DND-41 (cell line): Measurements from ENCODE around the gene MOK.

Experiments used
- ATAC-seq: fragments of 200-7000 bp; cut with Tn5 transposase; 3 replicates; pipeline ENCODE4 v1.9.1; 2021; ENCODE audit warnings: low read depth; ENCODE audit not compliant: insufficient read depth
- DNase-seq: peaks from one replicate; pipeline ENCODE4 v3.0.0-alpha.2; 2020
- H2AFZ ChIP-seq: 2 replicates; pipeline ENCODE4 v1.6.0; 2012; ENCODE audit warnings: low read depth, low read length
- H3K27ac ChIP-seq: 2 replicates; pipeline ENCODE4 v1.5.1; 2012; ENCODE audit warnings: low read length, inconsistent platforms
- H3K27me3 ChIP-seq: fragments of 200-600 bp; sonication (generic); 2 replicates; pipeline ENCODE4 v1.6.0; 2012; ENCODE audit warnings: low read length, mild to moderate bottlenecking, inconsistent platforms; ENCODE audit not compliant: insufficient read depth, poor library complexity
- H3K36me3 ChIP-seq: 2 replicates; pipeline ENCODE4 v1.5.1; 2012; ENCODE audit warnings: low read length, inconsistent platforms; ENCODE audit not compliant: insufficient read depth
- H3K4me1 ChIP-seq: 2 replicates; pipeline ENCODE4 v1.5.1; 2012; ENCODE audit warnings: mild to moderate bottlenecking, low read length; ENCODE audit not compliant: insufficient read depth
- H3K4me2 ChIP-seq: 2 replicates; pipeline ENCODE4 v1.6.0; 2012; ENCODE audit warnings: mild to moderate bottlenecking, moderate library complexity, low read length, inconsistent platforms; ENCODE audit not compliant: insufficient read depth
- H3K4me3 ChIP-seq, 2 experiments: fragments of 200-600 bp in 1 of 2; shearing (Covaris generic) in 1 of 2; 2 replicates each; pipeline ENCODE4 v1.5.1; 2012 to 2016; ENCODE audit warnings: inconsistent platforms in 2 of 2, low read length in 2 of 2, mild to moderate bottlenecking in 2 of 2, low read depth in 1 of 2, moderate library complexity in 1 of 2
- H3K79me2 ChIP-seq: 2 replicates; pipeline ENCODE4 v1.6.0; 2012; ENCODE audit warnings: low read length, inconsistent platforms; ENCODE audit not compliant: insufficient read depth
- H3K9ac ChIP-seq: 2 replicates; pipeline ENCODE4 v1.6.0; 2012; ENCODE audit warnings: low read depth, mild to moderate bottlenecking, inconsistent platforms, low read length, moderate library complexity
- H3K9me3 ChIP-seq: 2 replicates; pipeline ENCODE4 v1.5.1; 2012; ENCODE audit warnings: low read length, moderate library complexity, mild to moderate bottlenecking, inconsistent platforms; ENCODE audit not compliant: insufficient read depth, severe bottlenecking
- H4K20me1 ChIP-seq: 2 replicates; pipeline ENCODE4 v1.6.0; 2012; ENCODE audit warnings: low read length; ENCODE audit not compliant: insufficient read depth
- EZH2 ChIP-seq: IDR thresholded peaks from 3 replicates; pipeline ENCODE4 v1.6.1; 2012; ENCODE audit warnings: borderline replicate concordance, low read depth, mild to moderate bottlenecking, moderate library complexity, low read length, inconsistent platforms; ENCODE audit not compliant: severe bottlenecking
- TF ChIP-seq, protein P1 (sequence below): IDR thresholded peaks from 2 replicates; pipeline ENCODE4 v1.5.1; 2012; ENCODE audit warnings: borderline replicate concordance, low read length, moderate library complexity, mild to moderate bottlenecking; ENCODE audit not compliant: poor library complexity, severe bottlenecking; ENCODE audit errors: extremely low read depth

MOK gene

DNA sequence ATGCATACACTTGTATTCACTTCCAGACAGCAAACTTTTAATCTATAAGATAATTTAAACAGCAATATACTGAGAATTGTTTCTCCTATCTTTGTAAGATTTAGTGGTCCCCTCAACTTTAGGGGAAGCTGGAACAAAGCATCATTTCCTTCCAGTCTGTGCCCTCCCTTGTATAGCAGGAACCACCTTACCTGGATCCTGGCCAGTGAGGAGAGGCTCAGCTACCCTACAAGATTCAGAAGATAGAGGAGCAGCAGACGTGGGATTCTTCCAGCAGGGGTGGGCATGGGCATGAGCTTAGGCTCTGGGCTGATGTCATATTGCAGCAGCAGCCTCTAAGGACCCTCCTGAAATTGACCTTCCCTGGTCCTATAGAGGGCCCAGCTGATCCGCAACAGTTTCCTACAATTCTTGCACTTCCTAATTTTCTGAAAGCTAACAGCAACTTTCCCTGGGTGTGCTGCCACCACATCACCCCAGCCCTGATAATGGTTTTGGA, 21.3 kb downstream of the MOK start:
- DNase-seq, result no peak
- Histone ChIP-seq H3K4me3 (no peak overlapping the region), H3K27me3 (no peaks in the 10 kb centered on the region), H3K36me3 (no peaks in the 10 kb centered on the region), H3K9ac (no peak overlapping the region), H3K27ac (no peak overlapping the region), H4K20me1 (no peaks in the 10 kb centered on the region), H2AFZ (no peak overlapping the region), H3K4me2 (no peak overlapping the region), H3K9me3 (no peaks in the 10 kb centered on the region), H3K4me1 (no peaks in the 10 kb centered on the region), H3K79me2 (no peaks in the 10 kb centered on the region)
- no peak for ATAC-seq
- TF ChIP-seq EZH2, result no peak

DNA sequence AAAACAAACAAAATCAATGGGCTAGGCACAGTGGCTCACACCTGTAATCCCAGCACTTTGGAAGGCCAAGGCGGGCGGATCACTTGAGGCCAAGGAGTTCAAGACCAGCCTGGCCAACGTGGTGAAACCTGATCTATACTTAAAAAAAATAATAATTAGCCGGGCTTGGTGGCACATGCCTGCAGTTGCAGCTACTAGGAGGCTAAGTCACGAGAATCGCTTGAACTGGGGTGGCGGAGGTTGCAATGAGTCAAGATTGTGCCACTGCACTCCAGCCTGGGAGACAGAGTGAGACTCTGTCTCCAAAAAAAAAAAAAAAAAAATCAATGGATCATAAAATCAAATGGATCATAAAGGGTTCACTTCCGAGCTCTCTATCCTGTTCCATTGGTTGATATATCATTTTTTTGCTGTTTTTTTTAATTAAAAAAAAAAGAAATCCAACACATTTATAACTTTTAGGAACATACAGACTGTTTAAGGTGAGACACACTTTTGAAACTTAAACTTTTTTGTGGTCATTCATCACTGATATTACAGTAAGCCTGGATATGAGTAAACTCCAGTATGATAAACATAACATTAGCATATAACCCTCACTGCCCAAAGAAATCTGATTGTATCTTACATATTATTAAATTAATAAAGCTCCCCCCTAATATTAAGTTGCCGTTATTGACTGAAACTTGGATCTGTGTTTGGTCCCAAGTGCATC, 22.1 kb downstream of the MOK start:
- Histone ChIP-seq H3K4me2 (no peak overlapping the region), H3K36me3 (no peaks in the 10 kb centered on the region), H3K79me2 (no peaks in the 10 kb centered on the region), H3K27ac (no peak overlapping the region), H3K9ac (no peak overlapping the region), H2AFZ (no peak overlapping the region), H3K4me1 (no peaks in the 10 kb centered on the region), H3K9me3 (no peaks in the 10 kb centered on the region), H3K27me3 (no peaks in the 10 kb centered on the region), H3K4me3 (no peak overlapping the region), H4K20me1 (no peaks in the 10 kb centered on the region)
- no peak for DNase-seq
- TF ChIP-seq, protein P1, sequence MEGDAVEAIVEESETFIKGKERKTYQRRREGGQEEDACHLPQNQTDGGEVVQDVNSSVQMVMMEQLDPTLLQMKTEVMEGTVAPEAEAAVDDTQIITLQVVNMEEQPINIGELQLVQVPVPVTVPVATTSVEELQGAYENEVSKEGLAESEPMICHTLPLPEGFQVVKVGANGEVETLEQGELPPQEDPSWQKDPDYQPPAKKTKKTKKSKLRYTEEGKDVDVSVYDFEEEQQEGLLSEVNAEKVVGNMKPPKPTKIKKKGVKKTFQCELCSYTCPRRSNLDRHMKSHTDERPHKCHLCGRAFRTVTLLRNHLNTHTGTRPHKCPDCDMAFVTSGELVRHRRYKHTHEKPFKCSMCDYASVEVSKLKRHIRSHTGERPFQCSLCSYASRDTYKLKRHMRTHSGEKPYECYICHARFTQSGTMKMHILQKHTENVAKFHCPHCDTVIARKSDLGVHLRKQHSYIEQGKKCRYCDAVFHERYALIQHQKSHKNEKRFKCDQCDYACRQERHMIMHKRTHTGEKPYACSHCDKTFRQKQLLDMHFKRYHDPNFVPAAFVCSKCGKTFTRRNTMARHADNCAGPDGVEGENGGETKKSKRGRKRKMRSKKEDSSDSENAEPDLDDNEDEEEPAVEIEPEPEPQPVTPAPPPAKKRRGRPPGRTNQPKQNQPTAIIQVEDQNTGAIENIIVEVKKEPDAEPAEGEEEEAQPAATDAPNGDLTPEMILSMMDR, result no peak
- TF ChIP-seq EZH2, result no peak
- no peak for ATAC-seq

DNA sequence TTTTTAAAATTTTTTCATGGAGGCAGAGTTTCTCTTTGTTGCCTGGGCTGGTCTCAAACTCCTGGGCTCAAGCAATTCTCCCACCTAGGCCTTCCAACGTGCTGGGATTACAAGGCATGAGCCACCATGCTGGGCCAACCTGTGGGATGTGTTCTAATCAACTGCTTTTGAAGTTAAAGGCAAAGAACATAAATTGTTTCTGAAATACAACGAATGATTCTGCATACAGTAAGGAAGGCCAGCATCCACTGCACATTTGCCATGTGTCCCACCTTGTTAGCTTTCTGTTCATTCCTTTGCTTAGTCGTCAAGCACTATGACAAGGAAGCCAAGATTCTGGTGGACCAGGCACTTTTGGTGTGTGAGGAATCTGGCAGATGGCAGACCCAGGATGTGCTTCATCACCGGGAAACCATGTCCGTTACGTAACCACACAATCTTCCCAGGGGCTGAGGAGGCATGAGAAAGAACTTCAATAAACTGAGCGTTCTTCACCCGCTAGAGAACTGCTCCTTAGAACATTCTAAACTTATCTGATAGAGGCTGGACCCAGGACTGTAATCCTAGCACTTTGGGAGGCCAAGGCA, 24.5 kb downstream of the MOK start:
- no peaks in the 10 kb centered on the region for H4K20me1 ChIP-seq
- TF ChIP-seq, protein P1, result no peak
- TF ChIP-seq EZH2, result no peak
- no peaks in the 10 kb centered on the region for H3K79me2 ChIP-seq
- H3K4me3 ChIP-seq, result no peak overlapping the region
- no peak overlapping the region for H2AFZ ChIP-seq
- ATAC-seq (no peak), DNase-seq (no peak)
- H3K4me1 ChIP-seq, result no peaks in the 10 kb centered on the region
- H3K36me3 ChIP-seq, result no peaks in the 10 kb centered on the region
- H3K27me3 ChIP-seq, result no peaks in the 10 kb centered on the region
- H3K27ac ChIP-seq, result no peak overlapping the region
- no peak overlapping the region for H3K4me2 ChIP-seq
- no peaks in the 10 kb centered on the region for H3K9me3 ChIP-seq
- no peak overlapping the region for H3K9ac ChIP-seq

DNA sequence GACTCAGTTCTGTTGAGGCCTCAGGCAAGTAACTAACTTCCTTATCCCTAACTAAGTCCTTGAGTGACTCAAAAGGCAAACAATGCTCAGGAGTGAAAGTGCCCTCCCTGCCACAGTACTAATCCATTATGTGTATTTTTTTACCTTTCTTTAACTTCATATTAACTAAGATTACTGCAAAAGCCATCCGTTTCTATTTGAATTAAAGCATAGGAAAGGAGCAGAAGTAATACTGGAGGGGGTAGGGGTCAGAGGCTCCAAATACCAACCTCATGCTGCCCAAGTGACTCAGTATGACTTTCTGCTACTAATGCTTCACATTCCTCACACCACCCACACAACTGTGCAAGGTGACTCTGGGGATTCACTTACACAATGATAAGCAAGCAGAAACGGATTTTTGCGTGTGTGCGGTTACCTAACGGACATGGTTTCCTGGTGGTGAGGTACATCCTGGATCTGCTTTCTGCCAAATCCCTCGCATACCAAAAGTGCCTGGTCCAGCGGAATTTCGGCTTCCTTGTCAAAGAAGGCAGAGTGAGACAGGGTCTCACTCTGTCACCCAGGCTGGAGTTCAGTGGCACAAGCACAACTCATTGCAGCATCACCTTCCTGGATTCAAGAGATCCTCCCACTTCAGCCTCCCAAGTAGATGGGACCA, 25.1 kb downstream of the MOK start:
- no peaks in the 10 kb centered on the region for H3K36me3 ChIP-seq
- H3K9me3 ChIP-seq, result no peaks in the 10 kb centered on the region
- no peak overlapping the region for H2AFZ ChIP-seq
- no peak for ATAC-seq
- H3K9ac ChIP-seq, result no peak overlapping the region
- H3K27me3 ChIP-seq, result no peaks in the 10 kb centered on the region
- H3K4me3 ChIP-seq, result no peak overlapping the region
- DNase-seq, result no peak
- no peak overlapping the region for H3K27ac ChIP-seq
- no peaks in the 10 kb centered on the region for H3K79me2 ChIP-seq
- no peaks in the 10 kb centered on the region for H4K20me1 ChIP-seq
- no peaks in the 10 kb centered on the region for H3K4me1 ChIP-seq
- TF ChIP-seq, protein P1, result no peak
- no peak for TF ChIP-seq EZH2
- no peak overlapping the region for H3K4me2 ChIP-seq
